KMS-11 (cell line): ENCODE results near the gene PLA2G10.
"Not testable (repeated sequence)": the region's sequence is repeated elsewhere in the genome, so short reads cannot be mapped to it uniquely, and the experiment has no call there.

Experiments used
- H2AFZ ChIP-seq: fragments of 200-600 bp; sonication (generic); 2 replicates; pipeline ENCODE4 v1.6.1; 2016; ENCODE audit warnings: antibody characterized with exemption, mixed run types, low read depth
- H3K27ac ChIP-seq: fragments of 200-600 bp; sonication (generic); 2 replicates; pipeline ENCODE4 v1.6.1; 2016; ENCODE audit warnings: mild to moderate bottlenecking, mixed run types
- H3K27me3 ChIP-seq: fragments of 200-600 bp; sonication (generic); 2 replicates; pipeline ENCODE4 v1.6.1; 2017; ENCODE audit warnings: mild to moderate bottlenecking, low read depth, mixed run types, moderate library complexity; ENCODE audit not compliant: insufficient read depth
- H3K36me3 ChIP-seq: fragments of 200-600 bp; sonication (generic); 2 replicates; pipeline ENCODE4 v1.6.1; 2017; ENCODE audit warnings: mild to moderate bottlenecking, mixed run types; ENCODE audit not compliant: insufficient read depth
- H3K4me1 ChIP-seq: fragments of 200-600 bp; sonication (generic); 2 replicates; pipeline ENCODE4 v1.6.1; 2016; ENCODE audit warnings: mild to moderate bottlenecking, low read depth, mixed run types; ENCODE audit not compliant: poor library complexity, severe bottlenecking
- H3K4me2 ChIP-seq: fragments of 200-600 bp; sonication (generic); 2 replicates; pipeline ENCODE4 v1.7.0; 2016; ENCODE audit warnings: mild to moderate bottlenecking, mixed run types
- H3K4me3 ChIP-seq: fragments of 200-600 bp; sonication (generic); IDR thresholded peaks from 2 replicates; pipeline ENCODE4 v1.6.1; 2017; ENCODE audit warnings: low read depth, low read length, mixed read lengths; ENCODE audit not compliant: insufficient read depth
- H3K79me2 ChIP-seq: fragments of 200-600 bp; sonication (generic); 2 replicates; pipeline ENCODE4 v1.6.1; 2016; ENCODE audit warnings: low read depth, mixed run types; ENCODE audit not compliant: insufficient read depth
- H3K9ac ChIP-seq: fragments of 200-600 bp; sonication (generic); 2 replicates; pipeline ENCODE4 v1.6.1; 2016; ENCODE audit warnings: mild to moderate bottlenecking, mixed run types
- H4K20me1 ChIP-seq: fragments of 200-600 bp; sonication (generic); 2 replicates; pipeline ENCODE4 v1.6.1; 2016; ENCODE audit warnings: mild to moderate bottlenecking, mixed run types; ENCODE audit not compliant: insufficient read depth
- CTCF ChIP-seq: fragments of 200-600 bp; sonication (generic); conservative IDR thresholded peaks from 2 replicates; pipeline ENCODE4 v1.6.1; 2017; ENCODE audit warnings: low read depth, mild to moderate bottlenecking, antibody characterized with exemption, low read length, moderate library complexity, mixed read lengths

PLA2G10 gene

GRCh38 chr16:14635395-14636165 lies 58.5 kb downstream of the PLA2G10 start:
- Histone ChIP-seq H3K9ac (no peak overlapping the region), H3K4me1 (peaks cover 23% of the 10 kb centered on the region), H4K20me1 (peaks cover 12% of the 10 kb centered on the region), H3K27ac (no peak overlapping the region), H3K27me3 (no peaks in the 10 kb centered on the region), H3K4me2 (no peak overlapping the region), H3K79me2 (peaks cover 78% of the 10 kb centered on the region), H3K36me3 (no peaks in the 10 kb centered on the region), H2AFZ (no peak overlapping the region), H3K4me3 (no peak overlapping the region)
- no peak for TF ChIP-seq CTCF

DNA sequence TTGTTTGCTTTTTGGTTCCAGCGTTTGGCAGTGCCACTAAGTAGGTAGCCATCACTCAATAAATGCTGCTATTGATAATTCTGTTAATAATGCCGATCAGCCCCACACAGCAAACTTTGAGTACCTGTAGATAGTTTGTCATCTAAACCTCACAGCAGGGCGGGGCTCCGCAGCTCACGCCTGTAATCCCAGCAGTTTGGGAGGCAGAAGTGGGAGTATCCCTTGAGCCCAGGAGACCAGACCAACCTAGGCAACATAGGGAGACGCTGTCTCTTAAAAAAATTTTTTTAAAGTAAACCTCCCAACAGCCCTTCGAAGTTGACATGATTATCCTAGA lies 59.8 kb downstream of the PLA2G10 start:
- H3K9ac ChIP-seq = no peak overlapping the region

GRCh38 chr16:14632693-14633569 lies 61.2 kb downstream of the PLA2G10 start, which contains the start of gene BFAR:
TSS of gene BFAR (plus strand) at chr16:14632951. CDS start at chr16:14644347, 11,396 bp downstream.
- peak within 1 kb of the TSS; percentile 51 for H3K27ac ChIP-seq
- peak within 1 kb of the TSS; percentile 66 for H2AFZ ChIP-seq
- peak within 1 kb of the TSS; percentile 87 for H3K4me2 ChIP-seq
- no peaks in the 10 kb centered on the region for H3K27me3 ChIP-seq
- peak within 1 kb of the TSS; percentile 80 for H3K9ac ChIP-seq
- no peak within 1 kb of the TSS for H3K4me3 ChIP-seq
- peaks cover 64% of the 10 kb centered on the region for H3K79me2 ChIP-seq
- peaks cover 12% of the 10 kb centered on the region for H4K20me1 ChIP-seq
- H3K4me1 ChIP-seq = peaks cover 33% of the 10 kb centered on the region
- no peaks in the 10 kb centered on the region for H3K36me3 ChIP-seq
- TF ChIP-seq CTCF = no peak

More for the DNA sequence above, 59.8 kb downstream of the PLA2G10 start:
- no peak overlapping the region for H3K4me3 ChIP-seq
- peaks cover 67% of the 10 kb centered on the region for H3K79me2 ChIP-seq
- peaks cover 12% of the 10 kb centered on the region for H4K20me1 ChIP-seq
- peaks cover 27% of the 10 kb centered on the region for H3K4me1 ChIP-seq
- H3K4me2 ChIP-seq = peak overlapping the region; percentile 87; the same call in 1 of the 2 replicates
- H3K27ac ChIP-seq = no peak overlapping the region
- H2AFZ ChIP-seq = no peak overlapping the region
- TF ChIP-seq CTCF = no peak
- no peaks in the 10 kb centered on the region for H3K27me3 ChIP-seq
- H3K36me3 ChIP-seq = no peaks in the 10 kb centered on the region

- H2AFZ ChIP-seq = peak overlapping the region; percentile 75
- H3K4me1 ChIP-seq = peaks cover 33% of the 10 kb centered on the region
- H3K9ac ChIP-seq = peak overlapping the region; percentile 87; the same call in 1 of the 2 replicates
- not testable (repeated sequence) for H3K4me3 ChIP-seq, H3K27me3 ChIP-seq, H3K36me3 ChIP-seq
- peak overlapping the region; percentile 70 for H3K27ac ChIP-seq
- H4K20me1 ChIP-seq = peaks cover 12% of the 10 kb centered on the region
- peaks cover 42% of the 10 kb centered on the region for H3K79me2 ChIP-seq
- H3K4me2 ChIP-seq = peak overlapping the region; percentile 56
Observed at GRCh38 chr16:14630620-14631330, 63.3 kb downstream of the PLA2G10 start.
